ENCODE data around the gene JPT2. TPM values are rescaled to one million over a fixed set of nuclear protein-coding genes. Genes with fewer than 3 reads are reported as not detected.

JPT2 gene
- total RNA-seq, 2 experiments from 2014 or later, result 61.5 to 62.2 TPM

- DNase-seq, result no peak
- TF ChIP-seq CTCF (IDR thresholded peaks at IDR 0.05), result no peak
- intact Hi-C loops (cut with micrococcal nuclease), result no loop called here
- ChIA-PET POLR2A (no interaction called here), CTCF (interaction anchor here (0.8 kb wide), 1 partner anchor 20 kb away, joined by 3 read pairs; no protein-coding TSS in a partner anchor)
- no peaks in the 10 kb centered on the region for H3K4me1 Mint-ChIP-seq (ENCODE audit: low read depth)
- ATAC-seq, result no peak
- H3K27me3 Mint-ChIP-seq, result no peaks in the 10 kb centered on the region
- H3K4me3 Mint-ChIP-seq, result no peak overlapping the region
- no peaks in the 10 kb centered on the region for H3K36me3 Mint-ChIP-seq (ENCODE audit: low read depth)
- H3K9me3 Mint-ChIP-seq, result no peaks in the 10 kb centered on the region
- no peak overlapping the region for H3K27ac Mint-ChIP-seq
Measured at GRCh38 chr16:1743376-1744337, 65.6 kb downstream of the JPT2 start.

GRCh38 chr16:1744338-1744840 lies 66.3 kb downstream of the JPT2 start:
- ChIA-PET CTCF (interaction anchor here (0.8 kb wide), 1 partner anchor 21 kb away, joined by 3 read pairs; no protein-coding TSS in a partner anchor), POLR2A (no interaction called here)
- H3K36me3 Mint-ChIP-seq (ENCODE audit: low read depth), result no peaks in the 10 kb centered on the region
- no peak overlapping the region for H3K4me3 Mint-ChIP-seq
- H3K4me1 Mint-ChIP-seq (ENCODE audit: low read depth), result no peaks in the 10 kb centered on the region
- intact Hi-C loops (cut with micrococcal nuclease), result no loop called here
- no peak overlapping the region for H3K27ac Mint-ChIP-seq
- no peak for ATAC-seq
- DNase-seq, result no peak
- H3K27me3 Mint-ChIP-seq, result no peaks in the 10 kb centered on the region
- TF ChIP-seq CTCF (IDR thresholded peaks at IDR 0.05), result no peak
- H3K9me3 Mint-ChIP-seq, result no peaks in the 10 kb centered on the region

GRCh38 chr16:1745181-1745899 lies 67.3 kb downstream of the JPT2 start:
- ChIA-PET CTCF (no interaction called here), POLR2A (no interaction called here)
- no peak overlapping the region for H3K27ac Mint-ChIP-seq

GRCh38 chr16:1745900-1746692 lies 68.0 kb downstream of the JPT2 start:
- intact Hi-C loops (cut with micrococcal nuclease), result no loop called here
- H3K9me3 Mint-ChIP-seq, result no peaks in the 10 kb centered on the region
- no peaks in the 10 kb centered on the region for H3K4me1 Mint-ChIP-seq (ENCODE audit: low read depth)
- H3K4me3 Mint-ChIP-seq, result no peak overlapping the region
- TF ChIP-seq CTCF (IDR thresholded peaks at IDR 0.05), result no peak
- POLR2A ChIA-PET, result interaction anchor here (0.7 kb wide), 1 partner anchor 10 kb away, joined by 3 read pairs; no protein-coding TSS in a partner anchor
- no peaks in the 10 kb centered on the region for H3K36me3 Mint-ChIP-seq (ENCODE audit: low read depth)
- ATAC-seq (no peak), DNase-seq (no peak)
- CTCF ChIA-PET, result interaction anchor here (1.0 kb wide), 1 partner anchor 36 kb away, joined by 3 read pairs; the partner anchor contains the start of genes NUBP2 and SPSB3
- H3K27ac Mint-ChIP-seq, result no peak overlapping the region
- H3K27me3 Mint-ChIP-seq, result no peaks in the 10 kb centered on the region

More at GRCh38 chr16:1745181-1745899, 67.3 kb downstream of the JPT2 start:
- DNase-seq (no peak), ATAC-seq (no peak)
- TF ChIP-seq CTCF (IDR thresholded peaks at IDR 0.05), result no peak
- Mint-ChIP-seq H3K4me1 (ENCODE audit: low read depth) (no peaks in the 10 kb centered on the region), H3K9me3 (no peaks in the 10 kb centered on the region), H3K36me3 (ENCODE audit: low read depth) (no peaks in the 10 kb centered on the region), H3K27me3 (no peaks in the 10 kb centered on the region), H3K4me3 (no peak overlapping the region)
- intact Hi-C loops (cut with micrococcal nuclease), result no loop called here

Data from activated CD8-positive, alpha-beta T cell treated with anti-CD3 and anti-CD28 coated beads for 36 hours (primary cell).